Heart left ventricle (tissue), 16 donors: Measurements from ENCODE around the gene RFT1. TPM values are rescaled to one million over a fixed set of nuclear protein-coding genes. Genes with fewer than 3 reads are reported as not detected.
"Not testable (repeated sequence)": the region's sequence is repeated elsewhere in the genome, so short reads cannot be mapped to it uniquely, and the experiment has no call there.

ENCODE experiments used
- ATAC-seq, 4 donors: fragments of 200-7000 bp; cut with Tn5 transposase; one replicate each; pipeline ENCODE4 v1.9.1; 2020 to 2022; ENCODE audit warnings: moderate library complexity in 4 of 4, mild to moderate bottlenecking in 3 of 4, moderate number of reproducible peaks in 1 of 4
- DNase-seq, 5 donors: peaks; one replicate each; pipeline ENCODE4 v3.0.0-alpha.2; 2020
- H3K27ac ChIP-seq, 12 donors: fragments of 200-600 bp; sonication (generic) in 4 of 12; one replicate each; pipeline versions ENCODE4 v1.5.0 to v1.8.0; 2016 to 2022; ENCODE audit warnings: mild to moderate bottlenecking in 2 of 12
- H3K27me3 ChIP-seq, 9 donors: fragments of 200-600 bp; sonication (generic) in 2 of 9; one replicate each; pipeline versions ENCODE4 v1.5.1 to v1.8.0; 2016 to 2022; ENCODE audit warnings: mild to moderate bottlenecking in 3 of 9
- H3K36me3 ChIP-seq, 9 donors: fragments of 200-600 bp; sonication (generic) in 2 of 9; one replicate each; pipeline versions ENCODE4 v1.5.0 to v1.8.0; 2018 to 2022; ENCODE audit warnings: mild to moderate bottlenecking in 2 of 9
- H3K4me1 ChIP-seq, 12 donors: fragments of 200-600 bp; sonication (generic) in 4 of 12; one replicate each; pipeline versions ENCODE4 v1.5.0 to v1.8.0; 2016 to 2022; ENCODE audit warnings: mild to moderate bottlenecking in 3 of 12
- H3K4me3 ChIP-seq, 12 donors: fragments of 200-600 bp; sonication (generic) in 4 of 12; one replicate each; pipeline versions ENCODE4 v1.5.0 to v1.8.0; 2017 to 2022; ENCODE audit warnings: mild to moderate bottlenecking in 9 of 12, moderate library complexity in 4 of 12
- H3K9me3 ChIP-seq, 12 donors: fragments of 200-600 bp; sonication (generic) in 4 of 12; one replicate each; pipeline versions ENCODE4 v1.5.0 to v1.8.0; 2016 to 2022; ENCODE audit warnings: mild to moderate bottlenecking in 1 of 12
- CTCF ChIP-seq, 12 donors: fragments of 200-600 bp; sonication (generic) in 4 of 12; IDR thresholded peaks; one replicate each; pipeline versions ENCODE4 v1.5.0 to v1.8.0; 2018 to 2022; ENCODE audit warnings: antibody characterized with exemption in 12 of 12, mild to moderate bottlenecking in 5 of 12
- POLR2A ChIP-seq, 2 donors: fragments of 450-650 bp; IDR thresholded peaks; one replicate each; pipeline ENCODE4 v1.6.1; 2017; ENCODE audit warnings: antibody characterized with exemption in 2 of 2, mild to moderate bottlenecking in 2 of 2, moderate library complexity in 2 of 2
- WGBS, 4 donors: extraction: QIAGEN DNeasy Blood & Tissue Kit in 2 of 4; methylation state at CpG; one replicate each; pipeline versions ENCODE4 v1.1.5 to v1.1.7; 2013 to 2018; 5-methylcytosine and 5-hydroxymethylcytosine counted together
- intact Hi-C, 10 donors: fragments of 100-400 bp; cut with DNase I; formaldehyde crosslinking; loops; one replicate each; pipeline versions ENCODE4 v1.11.1 to v1.14.2; 2022
- polyA plus RNA-seq, 2 donors: library from polyadenylated mRNA; stranded (reverse); fragments of 200-250 nt; gene quantifications; one replicate each; pipeline ENCODE4 v1.2.3, GENCODE V29; 2013
- total RNA-seq, 9 donors: library from RNA; depleted of rRNA in 2 of 9; stranded (reverse); fragments of >200 nt in 2 of 9; fragmentation: NEBNext Ultra II Directional in 3 of 9; extraction: Animal tissue kit (Norgen Biotek cat#: 25700) in 3 of 9; gene quantifications; one replicate each; pipeline versions ENCODE4 v1.1.0 to v1.2.4, GENCODE V29; 2016 to 2023
- donor health status: ischemic (EF 13 %, LVEDD 7.1; RV severe dilation, severe dysfunction).
- donor health status: healthy with polysubstance abuse.
- donor health status: DM: no; HTN: yes; CAD: no.
- donor health status: DM: no; HTN: no; CAD: no.
- donor health status: ischemic (EF 25% LVEDD 6.9; RV normal size, moderate dysfunction).
- donor health status: ischemic (EF 25% LVEDD 5.7; RV mildly dilated, moderate dysfunction).
- donor health status: healthy.
- donor health status: DM: yes; HTN: yes; CAD: no.
- donor health status: ischemic (EF 35%, LVEDD 5.7; RV mildly dilated, moderate dysfunction).
- donor health status: nonischemic (EF 11% LVEDD 7.7; RV severe dilation, severe dysfunction).
- donor health status: DM: yes; HTN: yes; CAD: no.
- donor health status: PGD.
- donor health status: ischemic (EF 29% LVEDD 5.4; RV normal size, mild dysfunction).
- donor health status: nonischemic (EF 23%, LVEDD 6.1; RV moderate dilation, normal function).

Gene RFT1
- total and polyA plus RNA-seq, 11 donors = 5.0 to 16.2 (median 8.8) TPM

- DNase-seq (no peak), ATAC-seq (no peak)
- intact Hi-C loops = loop anchor here in 1 of 10 donors (10.0 kb wide), 1 partner anchor 328 kb away; no protein-coding TSS in a partner anchor
- Histone ChIP-seq H3K9me3 (no peaks in the 10 kb centered on the region), H3K4me3 (no peak overlapping the region), H3K36me3 (no peaks in the 10 kb centered on the region), H3K27me3 (no peaks in the 10 kb centered on the region), H3K27ac (no peak overlapping the region), H3K4me1 (no peaks in the 10 kb centered on the region)
- TF ChIP-seq POLR2A (IDR thresholded peaks at IDR 0.05) = no peak
- TF ChIP-seq CTCF (IDR thresholded peaks at IDR 0.05) = no peak
- WGBS, 4 donors = 96 to 97% (median 97%) methylated on average over 2 of the region's 2 CpGs
Measured at GRCh38 chr3:53062905-53063304, 67.3 kb downstream of the RFT1 start.

GRCh38 chr3:53056442-53056841, 73.8 kb downstream of the RFT1 start:
- TF ChIP-seq POLR2A (IDR thresholded peaks at IDR 0.05) (no peak), CTCF (IDR thresholded peaks at IDR 0.05) (peak in 4 of 12 donors; percentile 11 to 22 (median 16))
- Histone ChIP-seq H3K4me3 (no peak overlapping the region), H3K36me3 (no peaks in the 10 kb centered on the region), H3K27me3 (no peaks in the 10 kb centered on the region), H3K4me1 (no peaks in the 10 kb centered on the region), H3K27ac (no peak overlapping the region), H3K9me3 (no peaks in the 10 kb centered on the region)
- no peak for ATAC-seq
- DNase-seq = no peak
- intact Hi-C loops = no loop called here
- WGBS, 4 donors = 85 to 94% (median 89%) methylated on average over 2 of the region's 2 CpGs

GRCh38 chr3:53054233-53054632, 76.0 kb downstream of the RFT1 start:
- H3K4me1 ChIP-seq, H3K9me3 ChIP-seq, H3K4me3 ChIP-seq, H3K27ac ChIP-seq, ATAC-seq, H3K27me3 ChIP-seq, intact Hi-C loops, H3K36me3 ChIP-seq, DNase-seq: not testable (repeated sequence)
- WGBS, 4 donors = 79 to 86% (median 81%) methylated on average over 7 of the region's 7 CpGs

GRCh38 chr3:53051929-53052328, 78.3 kb downstream of the RFT1 start:
- H3K4me1 ChIP-seq = peaks cover 0 to 3% (median under 1%) of the 10 kb centered on the region in 12 donors
- H3K4me3 ChIP-seq = no peak overlapping the region
- no peak for ATAC-seq
- no peak for DNase-seq
- TF ChIP-seq CTCF (IDR thresholded peaks at IDR 0.05) (no peak), POLR2A (IDR thresholded peaks at IDR 0.05) (no peak)
- no peaks in the 10 kb centered on the region for H3K36me3 ChIP-seq
- intact Hi-C loops = no loop called here
- no peaks in the 10 kb centered on the region for H3K27me3 ChIP-seq
- H3K9me3 ChIP-seq = no peaks in the 10 kb centered on the region
- WGBS, 4 donors = 89 to 100% (median 95%) methylated on average over 2 of the region's 2 CpGs
- no peak overlapping the region for H3K27ac ChIP-seq

- Histone ChIP-seq H3K4me1 (peaks cover 0 to 11% (median 7%) of the 10 kb centered on the region in 12 donors), H3K27me3 (no peaks in the 10 kb centered on the region), H3K9me3 (no peaks in the 10 kb centered on the region), H3K36me3 (no peaks in the 10 kb centered on the region), H3K4me3 (no peak overlapping the region), H3K27ac (no peak overlapping the region)
- no peak for TF ChIP-seq CTCF (IDR thresholded peaks at IDR 0.05)
- TF ChIP-seq POLR2A (IDR thresholded peaks at IDR 0.05) = no peak
- no peak for DNase-seq
- ATAC-seq = no peak
- WGBS, 4 donors = 81 to 87% (median 84%) methylated on average over 8 of the region's 8 CpGs
- intact Hi-C loops = loop anchor here in 1 of 10 donors (10.0 kb wide), 1 partner anchor 115 kb away; no protein-coding TSS in a partner anchor
Measured at GRCh38 chr3:53049987-53050386, 80.2 kb downstream of the RFT1 start.
